Islet precursor cell (in vitro differentiated cells): ENCODE results near the gene CYP2A7.
"Not testable (repeated sequence)": the region's sequence is repeated elsewhere in the genome, so short reads cannot be mapped to it uniquely, and the experiment has no call there.

Experiments
- DNase-seq: peaks from one replicate; pipeline ENCODE4 v3.0.0-alpha.2; 2018

Gene CYP2A7

GRCh38 chr19:40896843-40897789, 15.1 kb upstream of the CYP2A7 start:
- not testable (repeated sequence) for DNase-seq

GRCh38 chr19:40896418-40896796, 14.4 kb upstream of the CYP2A7 start:
- DNase-seq: no peak

- DNase-seq: no peak
Measured at GRCh38 chr19:40893112-40893511, 11.1 kb upstream of the CYP2A7 start.

GRCh38 chr19:40889366-40889765, 7.3 kb upstream of the CYP2A7 start:
- DNase-seq: no peak

DNA sequence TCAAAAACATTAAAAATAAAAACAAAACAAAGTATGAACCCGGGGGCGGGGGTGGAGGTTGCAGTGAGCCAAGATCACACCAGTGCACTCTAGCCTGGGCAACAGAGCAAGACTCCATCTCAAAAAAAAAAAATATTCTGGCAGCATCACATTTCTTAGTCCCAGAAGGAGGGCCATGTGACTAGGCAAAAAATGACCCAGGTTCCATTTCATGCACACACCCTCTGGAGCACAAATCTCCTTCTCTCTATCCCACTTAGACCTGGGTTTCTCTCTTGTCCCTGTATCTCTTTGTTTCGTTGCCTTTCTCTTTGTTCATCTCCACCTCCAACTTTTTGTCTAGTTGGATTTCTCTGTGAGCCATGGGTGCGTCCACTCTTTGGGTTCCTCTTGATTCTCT, 6.2 kb upstream of the CYP2A7 start:
- no peak for DNase-seq

DNA sequence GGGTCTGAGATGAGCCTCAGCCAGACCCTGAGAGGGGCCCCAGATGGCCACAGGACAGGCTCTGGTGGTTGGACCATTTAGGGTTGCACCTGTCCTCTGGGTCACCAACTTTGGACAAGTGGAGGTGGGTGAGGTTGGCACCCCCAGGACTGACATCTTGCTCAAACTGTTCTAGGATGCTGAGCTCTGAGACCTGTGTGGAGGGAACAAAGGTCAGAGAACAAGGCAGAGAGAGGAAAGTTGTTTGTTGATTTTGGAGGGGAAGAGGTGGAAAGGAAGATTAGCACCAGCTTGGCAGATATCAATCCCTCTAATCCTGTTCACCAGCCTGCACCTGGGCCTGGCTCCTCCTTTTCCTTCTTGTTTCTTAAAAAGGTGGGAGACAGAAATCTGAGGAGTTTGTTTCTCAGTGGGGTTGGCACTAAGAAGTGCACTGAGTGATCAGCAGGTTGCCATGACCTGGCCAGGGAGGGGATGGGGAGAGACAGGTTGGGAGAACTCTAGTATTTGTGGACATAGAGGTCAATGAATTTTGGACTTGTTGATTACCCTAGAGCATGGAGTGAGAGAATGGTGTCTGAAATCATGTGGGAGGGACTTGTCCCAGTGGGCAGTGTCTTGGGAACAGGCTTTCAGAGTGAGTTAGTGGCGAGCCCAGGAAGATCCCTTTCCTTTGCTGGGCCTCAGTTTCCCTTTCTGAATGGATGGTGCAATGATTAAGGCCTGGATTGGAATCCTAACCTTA, 2.3 kb upstream of the CYP2A7 start:
- not testable (repeated sequence) for DNase-seq

DNA sequence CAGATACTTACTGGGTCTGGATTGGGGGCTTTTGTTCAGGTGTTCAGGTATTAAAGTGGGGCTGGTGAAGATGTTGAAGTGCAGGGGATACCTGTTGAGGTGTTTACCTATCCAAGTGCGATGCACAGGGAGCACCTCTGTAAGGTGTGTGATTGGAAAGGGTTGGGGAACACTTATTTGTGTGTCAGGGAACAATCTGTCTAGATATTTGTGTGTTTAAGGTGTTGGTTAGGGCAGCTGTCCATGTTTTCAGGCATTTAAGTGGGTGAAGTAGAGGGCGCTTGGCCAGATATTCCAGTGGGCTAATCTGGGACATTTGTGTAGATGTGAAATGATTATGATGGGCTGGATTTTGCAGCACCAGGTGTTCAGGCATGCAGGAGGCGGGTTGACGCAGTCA, 2.7 kb downstream of the CYP2A7 start:
- not testable (repeated sequence) for DNase-seq

DNA sequence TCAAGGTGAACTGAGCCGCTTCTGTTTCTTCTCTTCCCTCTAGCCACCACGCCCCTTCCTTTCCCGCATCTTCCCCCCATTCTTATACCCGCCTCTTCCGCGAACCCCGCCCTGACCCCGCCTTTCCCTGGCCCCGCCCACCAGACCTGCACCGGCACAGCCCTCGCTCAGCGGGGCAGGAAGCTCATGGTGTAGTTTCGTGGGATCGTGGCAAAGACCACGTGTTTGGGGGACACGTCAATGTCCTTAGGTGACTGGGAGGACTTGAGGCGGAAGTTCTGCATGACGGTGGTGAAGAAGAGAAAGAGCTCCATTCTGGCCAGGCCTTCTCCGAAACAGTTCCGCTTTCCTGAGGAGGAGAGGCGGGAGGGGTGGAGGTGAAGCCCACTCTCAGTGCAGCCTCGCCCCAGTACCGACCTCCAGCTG, 6.5 kb downstream of the CYP2A7 start:
- DNase-seq: not testable (repeated sequence)

GRCh38 chr19:40874874-40875273, 7.2 kb downstream of the CYP2A7 start:
- DNase-seq: not testable (repeated sequence)

DNA sequence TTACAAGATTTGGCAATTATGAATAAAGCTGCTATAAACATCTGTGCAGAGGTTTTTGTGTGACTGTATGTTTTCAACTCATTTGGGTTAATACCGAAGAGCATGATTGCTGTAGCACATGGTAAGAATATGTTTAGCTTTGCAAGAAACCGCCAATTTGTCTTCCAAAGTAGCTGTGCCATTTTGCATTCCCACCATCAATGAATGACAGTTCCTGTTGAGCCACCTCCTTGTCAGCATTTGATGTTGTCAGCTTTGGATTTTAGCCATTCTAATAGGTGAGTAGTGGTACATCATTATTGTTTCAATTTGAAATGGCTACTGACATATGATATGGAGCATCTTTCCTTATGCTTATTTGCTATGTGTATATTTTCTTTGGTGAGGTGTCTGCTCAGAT, 8.2 kb downstream of the CYP2A7 start:
- not testable (repeated sequence) for DNase-seq

- no peak for DNase-seq
Measured at GRCh38 chr19:40872209-40872608, 9.8 kb downstream of the CYP2A7 start.

DNA sequence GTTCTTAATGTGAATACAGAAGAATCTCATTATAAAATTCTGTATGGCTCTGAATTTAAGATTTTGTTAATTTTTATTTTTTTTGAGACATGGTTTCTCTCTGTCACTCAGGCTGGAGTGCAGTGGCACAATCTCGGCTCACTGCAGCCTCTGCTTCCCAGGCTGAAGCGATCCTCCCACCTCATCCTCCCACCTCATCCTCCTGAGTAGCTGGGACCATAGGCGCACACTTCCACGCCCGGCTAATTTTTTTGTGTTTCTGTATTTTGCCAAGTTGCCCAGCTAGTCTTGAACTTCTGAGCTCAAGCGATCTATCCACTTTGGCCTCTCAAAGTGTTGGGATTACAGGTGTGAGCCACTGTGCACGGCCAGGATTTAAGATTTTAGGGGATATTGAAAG, 14.3 kb downstream of the CYP2A7 start:
- DNase-seq: no peak

DNA sequence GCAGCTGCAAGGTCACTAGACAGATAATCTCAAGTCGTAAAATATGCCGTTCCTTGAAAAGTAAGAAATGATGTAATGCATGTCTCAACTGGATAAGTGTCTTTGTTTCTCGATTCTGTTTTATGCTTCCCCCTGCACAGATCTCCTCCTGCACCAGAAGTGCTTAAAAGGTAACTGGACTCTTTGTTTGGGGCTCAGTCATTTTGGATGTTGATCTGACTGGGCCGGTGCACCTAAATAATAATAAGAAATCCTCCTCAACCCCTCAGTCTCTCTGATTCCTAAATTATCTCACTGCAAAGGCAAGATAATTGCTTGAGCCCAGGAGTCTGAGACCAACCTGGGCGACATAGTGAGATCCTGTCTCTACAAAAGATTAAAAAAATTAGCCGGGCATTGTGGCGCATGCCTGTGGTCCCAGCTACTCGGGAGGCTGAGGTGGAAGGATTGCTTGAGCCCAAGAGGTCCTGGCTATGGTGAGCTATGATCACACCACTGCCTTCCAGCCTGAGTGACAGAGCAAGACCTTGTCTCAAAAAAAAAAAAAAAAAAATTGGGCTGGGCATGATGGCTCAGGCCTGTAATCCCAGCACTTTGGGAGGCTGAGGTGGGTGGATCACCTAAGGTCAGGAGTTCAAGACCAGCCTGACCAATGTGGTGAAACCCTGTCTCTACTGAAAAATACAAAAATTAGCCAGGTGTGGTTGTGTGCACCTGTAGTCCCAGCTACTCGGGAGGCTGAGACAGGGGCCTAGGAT, 17.1 kb downstream of the CYP2A7 start:
- DNase-seq: not testable (repeated sequence)

DNA sequence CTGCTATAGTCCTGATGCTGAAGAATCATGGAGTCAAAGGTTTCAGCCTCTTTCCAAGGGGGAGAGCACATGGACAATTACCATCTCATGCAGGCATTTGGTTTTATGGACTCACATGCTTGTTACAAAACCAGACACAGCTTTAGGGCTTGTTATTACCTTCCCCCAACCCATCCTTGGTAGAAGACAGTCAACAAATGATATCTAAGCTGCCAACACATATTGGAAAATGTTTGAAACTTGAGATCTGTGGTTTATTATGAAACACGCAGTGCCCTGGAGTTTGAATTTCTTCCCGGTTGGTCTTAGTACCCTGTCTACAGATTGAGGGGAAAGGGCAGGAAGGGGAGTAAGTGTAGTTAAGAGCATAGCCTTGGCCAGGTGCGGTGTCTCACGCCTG, 19.2 kb downstream of the CYP2A7 start:
- peak; percentile 37 for DNase-seq

DNA sequence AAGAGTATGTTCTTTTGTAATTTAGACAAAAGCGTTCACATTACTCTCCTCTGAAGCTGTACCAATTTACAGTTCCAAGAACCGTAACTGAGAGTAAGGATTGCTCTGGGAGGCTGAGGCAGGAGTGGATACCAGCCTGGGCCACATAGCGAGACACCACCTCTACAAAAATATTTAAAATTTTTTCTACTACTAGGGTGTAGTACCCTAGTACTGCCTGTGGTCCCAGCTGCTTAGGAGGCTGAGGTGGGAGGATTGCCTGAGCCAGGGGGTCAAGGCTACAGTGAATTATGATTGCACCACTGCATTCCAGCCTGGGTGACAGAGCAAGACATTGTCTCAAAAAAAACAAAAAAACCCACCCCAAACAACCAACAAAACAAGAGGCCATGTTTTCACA, 19.7 kb downstream of the CYP2A7 start:
- DNase-seq: peak; percentile 35

- no peak for DNase-seq
Measured at GRCh38 chr19:40858109-40858508, 23.9 kb downstream of the CYP2A7 start.

GRCh38 chr19:40852467-40853152, 29.4 kb downstream of the CYP2A7 start:
- DNase-seq: not testable (repeated sequence)

DNA sequence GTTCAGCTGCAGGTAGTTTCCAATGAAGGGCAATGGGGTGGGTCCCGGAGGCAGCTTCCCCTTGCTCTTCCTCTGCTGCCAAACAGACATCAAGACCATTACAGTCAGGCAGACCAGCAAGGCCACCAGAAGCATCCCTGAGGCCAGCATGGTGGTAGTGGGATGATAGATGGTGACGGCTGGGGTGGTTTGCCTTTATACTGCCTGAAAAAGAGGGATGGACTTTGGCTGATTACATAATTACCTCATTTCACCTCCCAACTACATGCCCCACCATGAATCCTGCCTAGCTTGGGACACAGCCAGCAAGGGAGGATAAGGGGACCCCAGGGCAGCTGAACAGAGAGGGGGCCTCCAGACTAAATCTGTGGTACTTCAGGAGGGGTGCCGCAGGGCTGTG, 31.8 kb downstream of the CYP2A7 start, which contains the start of gene CYP2A6:
Gene CYP2A6, minus strand, starts transcription at position 171 of the 400 bp plus-strand sequence. Its CDS starts 21 bp downstream, at position 150.
- not testable (repeated sequence) for DNase-seq

- DNase-seq: not testable (repeated sequence)
Measured at GRCh38 chr19:40846722-40847121, 35.3 kb downstream of the CYP2A7 start.

- not testable (repeated sequence) for DNase-seq
Measured at GRCh38 chr19:40843653-40844052, 38.4 kb downstream of the CYP2A7 start.

GRCh38 chr19:40842997-40843652, 38.9 kb downstream of the CYP2A7 start:
- DNase-seq: not testable (repeated sequence)

- DNase-seq: not testable (repeated sequence)
Measured at GRCh38 chr19:40842012-40842411, 40.0 kb downstream of the CYP2A7 start.
